GM19328 (cell line): Measurements from ENCODE around the gene SH3RF3.

Experiments
- ATAC-seq: cut with Tn5 transposase; IDR thresholded peaks from one replicate; pipeline ENCODE4 v1.9.1; 2021; ENCODE audit warnings: mild to moderate bottlenecking, moderate library complexity; ENCODE audit not compliant: unreplicated experiment

Gene SH3RF3

DNA sequence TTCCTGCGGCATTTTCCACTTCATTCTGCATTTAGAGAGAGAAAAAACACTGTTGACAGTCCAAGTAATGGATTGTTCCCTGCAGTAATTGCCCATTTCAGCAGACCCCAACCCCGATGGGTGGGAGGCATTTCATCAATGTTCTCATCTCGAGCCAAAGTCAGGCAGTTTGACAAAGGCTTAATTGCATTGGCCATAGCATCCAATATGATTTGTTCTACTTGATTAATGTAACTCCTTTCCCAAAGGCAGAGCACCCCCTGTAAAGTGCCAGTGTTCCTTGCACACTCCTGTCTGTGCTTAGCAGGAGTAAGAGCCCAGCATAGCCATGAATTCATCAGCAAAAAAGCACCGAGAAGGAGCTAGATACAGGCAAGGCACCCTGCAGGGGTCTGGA, 310.4 kb downstream of the SH3RF3 start:
- ATAC-seq: no peak

GRCh38 chr2:109439986-109440385, 311.0 kb downstream of the SH3RF3 start:
- ATAC-seq: no peak

DNA sequence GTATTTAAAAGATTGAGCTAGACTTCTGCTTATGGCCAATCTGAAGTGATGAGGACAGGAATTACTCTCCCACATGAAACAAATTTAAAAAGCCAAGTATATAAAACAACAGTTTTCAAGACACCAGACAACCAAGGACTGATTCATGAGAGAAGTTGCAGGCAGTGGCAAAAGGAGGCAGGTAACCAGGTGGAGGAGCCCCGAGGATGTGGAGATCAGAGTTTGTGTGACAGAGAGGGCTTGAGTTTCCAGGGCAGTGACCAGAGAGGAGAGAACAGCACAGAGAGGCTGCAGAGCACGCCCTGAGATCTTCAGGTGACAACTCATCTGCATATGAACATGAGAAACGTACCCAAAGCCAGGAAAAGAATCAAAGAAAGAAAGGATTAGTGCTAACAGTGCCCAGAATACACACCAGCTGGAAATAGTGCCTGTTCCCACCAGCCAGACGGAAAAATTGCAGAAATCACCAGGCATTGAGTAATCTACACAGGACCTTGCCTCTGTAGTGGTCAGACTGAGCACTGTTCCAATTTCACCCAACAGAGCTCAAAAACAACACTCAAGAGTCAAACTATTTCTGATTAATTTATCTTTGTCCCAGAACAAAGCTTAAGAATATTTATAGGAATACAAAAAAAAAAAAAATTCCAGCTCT, 311.6 kb downstream of the SH3RF3 start:
- no peak for ATAC-seq

DNA sequence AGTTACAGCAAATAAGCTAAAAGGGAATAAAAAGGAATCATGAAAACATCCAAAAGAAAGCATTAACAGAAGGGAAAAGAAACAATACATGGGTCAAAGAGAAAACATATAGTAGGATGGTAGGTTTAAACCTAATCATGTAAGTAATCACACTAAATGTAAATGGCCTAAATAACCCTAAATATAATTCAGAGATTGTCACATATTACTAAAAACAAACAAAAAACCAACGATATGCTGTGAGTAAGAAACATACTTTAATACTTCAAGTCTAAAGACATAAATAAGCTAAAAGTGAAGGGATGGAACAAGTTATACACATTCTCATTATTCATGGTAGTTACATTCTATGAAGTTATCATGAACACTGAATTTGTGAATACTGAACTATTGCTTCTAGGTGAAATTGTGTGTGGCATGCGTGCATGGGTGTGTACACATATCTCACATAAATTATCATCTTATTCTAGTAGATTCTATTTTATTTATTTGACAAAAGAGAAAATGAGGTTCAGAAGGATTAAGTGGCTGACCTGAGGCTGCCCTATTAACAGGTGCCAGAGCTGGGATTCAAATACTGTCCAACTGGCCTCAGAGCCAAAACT, 313.8 kb downstream of the SH3RF3 start:
- no peak for ATAC-seq

GRCh38 chr2:109444916-109445315, 315.9 kb downstream of the SH3RF3 start:
- ATAC-seq: no peak

DNA sequence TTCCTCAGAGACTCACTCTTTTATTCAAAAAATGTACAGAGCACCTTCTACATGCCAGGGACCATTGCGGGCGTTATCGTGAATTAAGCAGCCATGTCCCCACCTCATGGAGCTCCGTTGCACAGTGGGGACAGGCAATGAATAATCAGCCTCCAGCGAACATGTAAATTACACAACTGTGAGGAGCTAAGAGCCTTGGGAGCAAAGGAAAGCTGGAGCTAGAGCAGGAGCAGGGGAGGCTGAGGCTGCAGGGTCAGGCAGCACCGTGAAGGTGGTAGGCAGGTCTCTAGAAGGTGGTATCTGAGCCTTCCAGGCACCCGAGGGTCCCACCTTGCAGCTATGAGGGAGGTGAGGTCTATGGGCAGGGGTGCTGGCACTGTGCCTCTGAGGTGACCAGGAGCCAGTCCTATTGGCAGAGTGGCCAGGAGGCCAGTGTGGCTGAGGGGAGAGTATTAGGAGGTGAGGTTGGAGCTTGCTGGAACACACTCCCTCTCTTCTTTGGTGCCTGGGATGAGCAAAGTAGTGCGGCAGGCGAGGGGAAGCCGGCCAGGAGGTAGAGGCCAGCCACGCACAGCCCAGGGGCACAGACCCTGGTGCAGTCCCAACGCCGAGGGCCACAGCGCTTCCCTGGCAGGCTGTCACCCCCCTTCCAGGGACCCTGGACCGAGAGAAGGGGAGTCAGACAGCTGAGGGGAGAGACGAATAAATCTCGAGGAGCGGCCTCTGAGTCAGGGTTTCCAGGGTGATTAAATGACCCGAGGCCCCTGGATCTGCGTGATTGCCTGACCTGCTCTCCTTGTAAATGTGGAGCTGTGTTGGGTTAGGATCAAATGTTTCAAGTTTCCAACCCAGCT, 317.5 kb downstream of the SH3RF3 start:
- ATAC-seq: no peak

- ATAC-seq: no peak
These were observed 318.3 kb downstream of the SH3RF3 start for GRCh38 chr2:109447251-109447661.

- no peak for ATAC-seq
These were observed 318.8 kb downstream of the SH3RF3 start for GRCh38 chr2:109447776-109448175.

DNA sequence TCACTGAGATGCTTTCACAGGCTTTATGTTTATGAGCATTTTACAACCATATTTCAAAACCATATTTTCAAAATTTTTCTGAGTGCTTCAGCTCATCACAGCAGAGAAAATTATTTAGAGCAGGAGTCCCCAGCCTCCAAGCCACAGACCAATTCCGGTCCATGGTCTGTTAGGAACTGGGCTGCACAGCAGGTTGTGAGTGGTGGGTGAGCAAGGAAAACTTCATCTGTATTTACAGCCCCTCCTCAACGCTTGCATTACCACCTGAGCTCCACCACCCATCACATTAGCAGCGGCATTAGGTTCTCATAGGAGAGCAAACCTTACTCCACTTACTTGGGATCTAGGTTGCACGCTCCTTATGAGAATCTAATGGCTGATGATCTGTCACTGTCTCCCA, 319.2 kb downstream of the SH3RF3 start:
- no peak for ATAC-seq

- no peak for ATAC-seq
These were observed 320.2 kb downstream of the SH3RF3 start for GRCh38 chr2:109448946-109449788.

GRCh38 chr2:109450574-109451273, 321.7 kb downstream of the SH3RF3 start:
- ATAC-seq: no peak

DNA sequence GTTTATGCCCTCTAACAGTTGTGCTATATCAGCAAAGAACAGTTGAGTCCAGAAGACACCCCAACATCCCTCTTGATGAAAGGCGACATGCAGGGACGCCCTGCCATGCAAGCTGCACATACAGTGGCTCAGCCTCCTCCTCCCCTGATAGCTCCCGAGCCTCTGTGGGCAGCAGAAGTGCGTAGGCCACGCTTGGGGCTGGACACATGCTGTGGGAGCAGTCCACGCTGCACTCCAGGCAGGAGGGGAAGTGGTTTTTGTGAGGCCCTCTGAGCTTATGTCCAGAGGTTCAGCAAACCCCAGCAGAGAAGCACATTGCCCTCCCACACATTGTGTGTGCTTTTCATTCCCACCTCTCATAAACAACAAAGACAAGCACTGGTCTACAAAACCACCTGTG, 322.7 kb downstream of the SH3RF3 start:
- ATAC-seq: no peak

DNA sequence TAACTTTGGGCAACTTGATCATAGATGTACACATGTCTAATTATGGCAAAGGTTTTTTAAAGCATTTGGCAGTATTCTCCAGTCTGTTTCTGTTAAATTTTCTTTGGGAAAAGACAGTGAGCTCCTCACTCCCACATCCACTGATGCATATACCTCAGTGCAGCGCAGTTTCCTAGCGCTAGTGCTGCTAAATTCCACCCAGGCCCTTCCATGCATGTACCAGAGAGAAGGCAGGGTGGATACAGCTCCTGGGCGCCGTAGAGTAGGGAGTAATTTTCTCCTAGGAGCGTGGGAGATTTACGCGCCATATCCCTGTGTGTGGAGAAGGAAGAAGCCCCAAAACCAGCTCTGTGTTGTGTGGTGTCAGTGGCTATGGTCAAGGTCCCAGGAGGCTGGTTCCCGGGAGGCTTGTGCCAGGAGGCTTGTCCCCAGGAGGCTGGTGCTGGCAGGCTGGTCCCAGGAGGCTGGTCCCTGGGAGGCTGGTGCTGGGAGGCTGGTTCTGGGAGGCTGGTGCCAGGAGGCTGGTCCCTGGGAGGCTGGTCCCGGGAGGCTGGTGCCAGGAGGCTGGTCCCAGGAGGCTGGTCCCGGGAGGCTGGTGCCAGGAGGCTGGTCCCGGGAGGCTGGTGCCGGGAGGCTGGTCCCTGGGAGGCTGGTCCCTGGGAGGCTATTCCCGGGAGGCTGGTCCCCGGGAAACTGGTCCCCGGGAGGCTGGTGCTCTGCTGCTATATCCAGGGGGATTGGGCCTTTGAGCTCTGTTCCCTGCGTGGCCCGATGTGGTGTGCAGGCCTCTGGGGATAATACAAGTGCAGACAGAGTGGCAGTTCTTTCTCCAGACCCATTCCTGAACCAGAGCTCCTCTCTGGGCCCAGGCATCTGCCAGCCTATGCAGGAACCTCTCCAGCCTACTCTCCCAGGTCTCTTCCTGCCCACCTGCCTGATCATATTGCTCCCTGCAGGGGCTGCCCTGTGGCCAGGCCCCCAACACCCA, 323.6 kb downstream of the SH3RF3 start:
- no peak for ATAC-seq

GRCh38 chr2:109453371-109453995, 324.5 kb downstream of the SH3RF3 start:
- no peak for ATAC-seq

- no peak for ATAC-seq
These were observed 325.3 kb downstream of the SH3RF3 start for GRCh38 chr2:109454304-109454703.

- ATAC-seq: no peak
These were observed 325.9 kb downstream of the SH3RF3 start for GRCh38 chr2:109454765-109455394.

- no peak for ATAC-seq
These were observed 327.0 kb downstream of the SH3RF3 start for GRCh38 chr2:109455731-109456691.
